Uterus (tissue), 4 donors: ENCODE results near the gene PTPRG. TPM values are rescaled to one million over a fixed set of nuclear protein-coding genes. Genes with fewer than 3 reads are reported as not detected.

Source experiments
- DNase-seq, 2 donors: peaks; one replicate each; pipeline ENCODE4 v3.0.0-alpha.2; 2019 to 2020
- H3K27ac ChIP-seq, 2 donors: fragments of 200-600 bp; sonication (generic); 1 replicate in 1 of 2; 2 replicates in 1 of 2; pipeline ENCODE4 v1.5.1; 2016 to 2018
- H3K27me3 ChIP-seq, 2 donors: fragments of 200-600 bp; sonication (generic); one replicate each; pipeline ENCODE4 v1.5.1; 2018 to 2019; ENCODE audit warnings: control low read depth in 1 of 2
- H3K36me3 ChIP-seq, 2 donors: fragments of 200-600 bp; sonication (generic); one replicate each; pipeline ENCODE4 v1.5.1; 2019; ENCODE audit warnings: control low read depth in 1 of 2
- H3K4me1 ChIP-seq, 2 donors: fragments of 200-600 bp; sonication (generic); one replicate each; pipeline ENCODE4 v1.5.1; 2018 to 2019; ENCODE audit warnings: control low read depth in 1 of 2
- H3K4me3 ChIP-seq, 2 donors: fragments of 200-600 bp; sonication (generic); 1 replicate in 1 of 2; 2 replicates in 1 of 2; pipeline ENCODE4 v1.5.1; 2018 to 2019; ENCODE audit warnings: mild to moderate bottlenecking in 1 of 2
- H3K9me3 ChIP-seq, 2 donors: fragments of 200-600 bp; sonication (generic); one replicate each; pipeline ENCODE4 v1.5.1; 2019; ENCODE audit warnings: control low read depth in 1 of 2
- CTCF ChIP-seq, 4 experiments: fragments of 200-600 bp in 2 of 4; fragments of 450-650 bp in 2 of 4; sonication (generic) in 2 of 4; IDR thresholded peaks; one replicate each; pipeline ENCODE4 v1.5.1; 2016 to 2019; ENCODE audit warnings: antibody characterized with exemption in 4 of 4, mild to moderate bottlenecking in 2 of 4, moderate library complexity in 1 of 4
- POLR2A ChIP-seq, 2 donors: fragments of 450-650 bp; IDR thresholded peaks; one replicate each; pipeline ENCODE4 v1.6.1; 2016; ENCODE audit warnings: antibody characterized with exemption in 2 of 2, mild to moderate bottlenecking in 1 of 2, moderate library complexity in 1 of 2
- intact Hi-C: fragments of 100-400 bp; cut with DNase I; formaldehyde crosslinking; loops from one replicate; pipeline ENCODE4 v1.15.1; 2023; ENCODE audit warnings: low total_unique reads
- total RNA-seq, 4 donors: library from RNA; depleted of rRNA in 3 of 4; stranded (reverse); fragments of >200 nt in 3 of 4; gene quantifications; one replicate each; pipeline versions ENCODE4 v1.1.0 to v1.2.4, GENCODE V29; 2014 to 2023
- donor health status: DM: yes; HTN: yes; CAD: no.

PTPRG gene
- total RNA-seq, 4 donors from 2014 or later, result 43.5 to 136 (median 62.6) TPM

GRCh38 chr3:61954097-61954540 lies 392.7 kb downstream of the PTPRG start:
- Histone ChIP-seq H3K9me3 (no peaks in the 10 kb centered on the region), H3K4me3 (no peak overlapping the region), H3K27me3 (no peaks in the 10 kb centered on the region), H3K27ac (no peak overlapping the region), H3K4me1 (no peaks in the 10 kb centered on the region), H3K36me3 (no peaks in the 10 kb centered on the region)
- DNase-seq, result no peak
- no peak for TF ChIP-seq POLR2A (IDR thresholded peaks at IDR 0.05)
- intact Hi-C loops, result no loop called here

GRCh38 chr3:61955483-61955882 lies 394.1 kb downstream of the PTPRG start:
- Histone ChIP-seq H3K27ac (no peak overlapping the region), H3K9me3 (no peaks in the 10 kb centered on the region), H3K27me3 (no peaks in the 10 kb centered on the region), H3K36me3 (no peaks in the 10 kb centered on the region), H3K4me1 (no peaks in the 10 kb centered on the region), H3K4me3 (no peak overlapping the region)
- intact Hi-C loops, result no loop called here
- no peak for DNase-seq
- TF ChIP-seq POLR2A (IDR thresholded peaks at IDR 0.05) (no peak), CTCF (IDR thresholded peaks at IDR 0.05) (no peak)

GRCh38 chr3:61956236-61956635 lies 394.9 kb downstream of the PTPRG start:
- Histone ChIP-seq H3K4me1 (no peaks in the 10 kb centered on the region), H3K27me3 (no peaks in the 10 kb centered on the region), H3K36me3 (no peaks in the 10 kb centered on the region), H3K9me3 (no peaks in the 10 kb centered on the region), H3K4me3 (no peak overlapping the region), H3K27ac (no peak overlapping the region)
- intact Hi-C loops, result no loop called here
- DNase-seq, result no peak
- TF ChIP-seq POLR2A (IDR thresholded peaks at IDR 0.05), result no peak
- TF ChIP-seq CTCF (IDR thresholded peaks at IDR 0.05), result no peak

GRCh38 chr3:61957259-61957658 lies 395.9 kb downstream of the PTPRG start:
- no peak overlapping the region for H3K27ac ChIP-seq
- TF ChIP-seq POLR2A (IDR thresholded peaks at IDR 0.05) (no peak), CTCF (IDR thresholded peaks at IDR 0.05) (no peak)
- no peaks in the 10 kb centered on the region for H3K9me3 ChIP-seq
- no peak overlapping the region for H3K4me3 ChIP-seq
- intact Hi-C loops, result no loop called here
- DNase-seq, result no peak
- H3K36me3 ChIP-seq, result no peaks in the 10 kb centered on the region
- no peaks in the 10 kb centered on the region for H3K4me1 ChIP-seq
- H3K27me3 ChIP-seq, result no peaks in the 10 kb centered on the region

- H3K36me3 ChIP-seq, result no peaks in the 10 kb centered on the region
- H3K27ac ChIP-seq, result no peak overlapping the region
- no peaks in the 10 kb centered on the region for H3K9me3 ChIP-seq
- no peaks in the 10 kb centered on the region for H3K4me1 ChIP-seq
- H3K27me3 ChIP-seq, result no peaks in the 10 kb centered on the region
- DNase-seq, result no peak
- H3K4me3 ChIP-seq, result no peak overlapping the region
- intact Hi-C loops, result no loop called here
- TF ChIP-seq POLR2A (IDR thresholded peaks at IDR 0.05) (no peak), CTCF (IDR thresholded peaks at IDR 0.05) (no peak)
Observed at GRCh38 chr3:61960976-61961375, 399.6 kb downstream of the PTPRG start.

GRCh38 chr3:61961900-61962299 lies 400.5 kb downstream of the PTPRG start:
- intact Hi-C loops, result no loop called here

More at GRCh38 chr3:61961900-61962299, 400.5 kb downstream of the PTPRG start:
- Histone ChIP-seq H3K4me3 (no peak overlapping the region), H3K4me1 (no peaks in the 10 kb centered on the region), H3K27ac (no peak overlapping the region), H3K27me3 (no peaks in the 10 kb centered on the region), H3K36me3 (no peaks in the 10 kb centered on the region), H3K9me3 (no peaks in the 10 kb centered on the region)
- TF ChIP-seq POLR2A (IDR thresholded peaks at IDR 0.05) (no peak), CTCF (IDR thresholded peaks at IDR 0.05) (no peak)
- DNase-seq, result no peak
